ENCODE measurements around the gene CSAG2.
"Not testable (repeated sequence)": the region's sequence is repeated elsewhere in the genome, so short reads cannot be mapped to it uniquely, and the experiment has no call there.

CSAG2 gene

GRCh38 chrX:152697952-152698931, 10.8 kb downstream of the CSAG2 start, which contains the start of gene MAGEA3:
MAGEA3 (plus strand) TSS chrX:152698794; CDS start chrX:152700833, 2,039 bp downstream.
- DNase-seq (ENCODE audit: low read depth in 1 of 2, low spot score in 1 of 2); in situ Hi-C loops (cut with HindIII; ENCODE audit: low pct_unique_long_range_greater_than_20kb, low sequenced_read_pairs): not testable (repeated sequence)

DNA sequence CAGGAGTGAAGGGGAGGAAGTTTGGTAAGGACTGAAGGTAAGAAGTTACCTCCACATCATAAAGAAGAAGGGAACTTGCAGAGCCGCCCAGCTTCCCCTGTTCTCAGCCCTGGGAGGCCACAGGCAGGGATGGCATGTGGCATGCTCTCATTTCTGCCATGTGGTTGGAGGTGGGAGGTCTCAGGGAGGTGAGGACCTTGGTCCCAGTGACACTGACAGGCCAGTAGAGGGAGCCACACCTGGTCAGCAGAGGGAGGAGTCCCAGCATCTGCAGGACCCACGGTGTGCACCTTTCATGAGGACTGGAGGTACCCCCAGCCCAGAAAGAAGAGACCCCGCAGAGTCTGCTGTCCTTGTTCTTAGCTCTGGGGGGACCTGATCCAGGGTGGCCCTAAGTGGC, 28.1 kb downstream of the CSAG2 start:
- DNase-seq (ENCODE audit: low read depth in 1 of 2, low spot score in 1 of 2); in situ Hi-C loops (cut with HindIII; ENCODE audit: low pct_unique_long_range_greater_than_20kb, low sequenced_read_pairs): not testable (repeated sequence)

GRCh38 chrX:152674652-152675051, 34.4 kb downstream of the CSAG2 start:
- DNase-seq (ENCODE audit: low read depth in 1 of 2, low spot score in 1 of 2); in situ Hi-C loops (cut with HindIII; ENCODE audit: low pct_unique_long_range_greater_than_20kb, low sequenced_read_pairs): not testable (repeated sequence)

DNA sequence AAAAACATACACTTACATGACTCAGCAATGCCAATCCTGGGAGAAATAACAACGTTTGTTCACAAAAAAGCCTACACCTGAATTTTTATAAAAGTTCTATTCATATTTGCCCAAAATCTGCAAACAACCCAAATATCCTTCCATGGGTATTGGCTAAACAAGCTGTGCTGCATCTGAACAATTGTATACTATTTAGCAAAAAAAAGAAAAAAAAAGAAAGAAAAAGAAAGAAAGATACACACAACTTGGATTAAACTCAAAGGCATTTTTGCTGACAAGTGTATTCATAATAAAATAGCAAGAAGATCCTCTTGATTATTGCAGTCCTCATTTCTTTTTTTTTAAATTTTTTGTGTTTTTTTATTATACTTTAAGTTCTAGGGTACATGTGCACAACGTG, 34.9 kb downstream of the CSAG2 start:
- in situ Hi-C loops (cut with HindIII; ENCODE audit: low pct_unique_long_range_greater_than_20kb, low sequenced_read_pairs), result no loop called here
- TF ChIP-seq JUND (IDR thresholded peaks at IDR 0.05; ENCODE audit: low read depth), result no peak
- DNase-seq (ENCODE audit: low read depth in 1 of 2, low spot score in 1 of 2), result no peak

GRCh38 chrX:152663086-152663485, 46.0 kb downstream of the CSAG2 start:
- no peak for DNase-seq (ENCODE audit: low read depth in 1 of 2, low spot score in 1 of 2)
- in situ Hi-C loops (cut with HindIII; ENCODE audit: low pct_unique_long_range_greater_than_20kb, low sequenced_read_pairs), result no loop called here
- TF ChIP-seq JUND (IDR thresholded peaks at IDR 0.05; ENCODE audit: low read depth), result no peak

GRCh38 chrX:152658302-152658701, 50.8 kb downstream of the CSAG2 start:
- in situ Hi-C loops (cut with HindIII; ENCODE audit: low pct_unique_long_range_greater_than_20kb, low sequenced_read_pairs), result no loop called here
- TF ChIP-seq JUND (IDR thresholded peaks at IDR 0.05; ENCODE audit: low read depth), result no peak
- no peak for DNase-seq (ENCODE audit: low read depth in 1 of 2, low spot score in 1 of 2)
